Spinal cord (tissue), 10 donors: ENCODE results near the gene ADM5. TPM values are rescaled to one million over a fixed set of nuclear protein-coding genes. Genes with fewer than 3 reads are reported as not detected.

Experiments
- DNase-seq, 6 donors: peaks; one replicate each; pipeline versions ENCODE4 v3.0.0 to v3.0.0-alpha.2; 2013 to 2015; ENCODE audit warnings: low spot score in 6 of 6, low read depth in 4 of 6
- H3K27ac ChIP-seq: one replicate; pipeline ENCODE4 v1.5.1; 2013; ENCODE audit warnings: low read depth, low read length, control low read depth
- H3K27me3 ChIP-seq: one replicate; pipeline ENCODE4 v1.6.1; 2013; ENCODE audit warnings: low read length; ENCODE audit not compliant: control insufficient read depth, insufficient read depth
- H3K36me3 ChIP-seq: one replicate; pipeline ENCODE4 v1.6.1; 2013; ENCODE audit warnings: low read length; ENCODE audit not compliant: control insufficient read depth, insufficient read depth
- H3K4me1 ChIP-seq: one replicate; pipeline ENCODE4 v1.6.1; 2013; ENCODE audit warnings: low read length; ENCODE audit not compliant: control insufficient read depth, insufficient read depth
- H3K4me3 ChIP-seq: one replicate; pipeline ENCODE4 v1.5.1; 2013; ENCODE audit warnings: low read depth, low read length, control low read depth
- H3K9me3 ChIP-seq: one replicate; pipeline ENCODE4 v1.6.1; 2013; ENCODE audit warnings: low read length; ENCODE audit not compliant: control insufficient read depth, insufficient read depth
- WGBS: methylation state at CpG from one replicate; pipeline ENCODE4 v1.1.5; 2013; ENCODE audit warnings: missing lambda C conversion rate; ENCODE audit not compliant: insufficient coverage; 5-methylcytosine and 5-hydroxymethylcytosine counted together
- polyA plus RNA-seq, 2 donors: library from polyadenylated mRNA; unstranded; fragments of 120-200 nt; gene quantifications; one replicate each; pipeline ENCODE4 v1.2.1, GENCODE V29; 2013; ENCODE audit not compliant: insufficient read length in 2 of 2
- total RNA-seq, 2 donors: library from RNA; depleted of rRNA in 1 of 2; stranded (reverse); fragments of 120-200 nt in 1 of 2; fragments of >200 nt in 1 of 2; gene quantifications; one replicate each; pipeline versions ENCODE4 v1.2.3 to v1.2.4, GENCODE V29; 2013 to 2014
- donor health status: healthy.

The ADM5 gene
- total and polyA plus RNA-seq, 4 donors: 0.69 to 3.3 (median 2.0) TPM

DNA sequence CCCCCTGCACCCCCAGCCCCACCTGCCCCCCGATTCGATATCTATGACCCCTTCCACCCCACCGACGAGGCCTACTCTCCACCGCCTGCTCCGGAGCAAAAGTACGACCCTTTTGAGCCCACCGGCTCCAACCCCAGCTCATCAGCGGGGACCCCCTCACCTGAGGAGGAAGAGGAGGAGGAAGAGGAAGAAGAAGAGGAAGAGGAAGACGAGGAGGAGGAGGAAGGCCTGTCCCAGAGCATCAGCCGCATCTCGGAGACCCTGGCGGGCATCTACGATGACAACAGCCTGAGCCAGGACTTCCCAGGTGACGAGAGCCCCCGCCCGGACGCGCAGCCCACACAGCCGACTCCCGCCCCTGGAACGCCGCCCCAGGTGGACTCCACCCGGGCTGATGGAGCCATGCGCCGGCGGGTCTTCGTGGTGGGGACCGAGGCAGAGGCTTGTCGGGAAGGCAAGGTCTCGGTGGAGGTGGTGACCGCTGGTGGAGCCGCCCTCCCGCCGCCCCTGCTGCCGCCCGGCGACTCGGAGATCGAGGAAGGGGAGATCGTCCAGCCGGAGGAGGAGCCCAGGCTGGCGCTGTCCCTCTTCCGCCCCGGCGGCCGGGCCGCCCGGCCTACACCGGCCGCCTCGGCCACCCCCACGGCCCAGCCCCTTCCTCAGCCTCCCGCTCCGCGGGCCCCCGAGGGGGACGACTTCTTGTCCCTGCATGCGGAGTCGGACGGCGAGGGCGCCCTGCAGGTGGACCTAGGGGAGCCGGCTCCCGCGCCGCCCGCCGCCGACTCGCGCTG, 38.2 kb upstream of the ADM5 start:
- Histone ChIP-seq H3K36me3 (peaks cover 91% of the 10 kb centered on the region), H3K4me3 (no peak overlapping the region), H3K9me3 (no peaks in the 10 kb centered on the region), H3K4me1 (no peaks in the 10 kb centered on the region), H3K27ac (no peak overlapping the region), H3K27me3 (no peaks in the 10 kb centered on the region)
- DNase-seq: no peak
- WGBS: 96% methylated on average over 62 of the region's 72 CpGs

DNA sequence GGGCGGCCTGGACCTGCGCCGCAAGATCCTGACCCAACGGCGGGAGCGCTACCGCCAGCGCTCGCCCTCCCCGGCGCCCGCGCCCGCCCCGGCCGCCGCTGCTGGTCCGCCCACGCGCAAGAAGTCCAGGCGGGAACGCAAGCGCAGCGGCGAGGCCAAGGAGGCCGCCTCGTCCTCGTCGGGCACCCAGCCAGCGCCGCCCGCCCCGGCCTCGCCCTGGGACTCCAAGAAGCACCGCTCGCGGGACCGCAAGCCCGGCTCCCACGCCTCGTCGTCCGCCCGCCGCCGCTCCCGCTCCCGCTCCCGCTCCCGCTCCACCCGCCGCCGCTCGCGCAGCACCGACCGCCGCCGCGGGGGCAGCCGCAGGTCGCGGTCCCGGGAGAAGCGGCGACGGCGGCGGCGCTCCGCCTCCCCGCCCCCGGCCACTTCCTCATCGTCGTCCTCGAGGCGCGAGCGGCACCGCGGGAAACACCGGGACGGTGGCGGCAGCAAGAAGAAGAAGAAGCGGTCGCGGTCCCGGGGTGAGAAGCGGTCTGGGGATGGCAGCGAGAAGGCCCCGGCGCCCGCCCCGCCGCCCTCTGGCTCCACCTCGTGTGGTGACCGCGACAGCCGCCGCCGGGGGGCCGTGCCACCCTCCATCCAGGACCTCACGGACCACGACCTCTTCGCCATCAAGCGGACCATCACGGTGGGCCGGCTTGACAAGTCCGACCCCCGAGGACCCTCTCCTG, 37.4 kb upstream of the ADM5 start:
- WGBS: 95% methylated on average over 99 of the region's 110 CpGs
- no peak overlapping the region for H3K4me3 ChIP-seq
- no peak for DNase-seq
- no peak overlapping the region for H3K27ac ChIP-seq
- H3K4me1 ChIP-seq: no peaks in the 10 kb centered on the region
- peaks cover 91% of the 10 kb centered on the region for H3K36me3 ChIP-seq
- no peaks in the 10 kb centered on the region for H3K9me3 ChIP-seq
- no peaks in the 10 kb centered on the region for H3K27me3 ChIP-seq

GRCh38 chr19:49652551-49653465, 36.6 kb upstream of the ADM5 start:
- Histone ChIP-seq H3K27me3 (no peaks in the 10 kb centered on the region), H3K36me3 (peaks cover 91% of the 10 kb centered on the region), H3K27ac (no peak overlapping the region), H3K4me1 (no peaks in the 10 kb centered on the region), H3K9me3 (no peaks in the 10 kb centered on the region), H3K4me3 (no peak overlapping the region)
- DNase-seq: no peak
- 97% methylated on average over 51 of the region's 58 CpGs for WGBS

DNA sequence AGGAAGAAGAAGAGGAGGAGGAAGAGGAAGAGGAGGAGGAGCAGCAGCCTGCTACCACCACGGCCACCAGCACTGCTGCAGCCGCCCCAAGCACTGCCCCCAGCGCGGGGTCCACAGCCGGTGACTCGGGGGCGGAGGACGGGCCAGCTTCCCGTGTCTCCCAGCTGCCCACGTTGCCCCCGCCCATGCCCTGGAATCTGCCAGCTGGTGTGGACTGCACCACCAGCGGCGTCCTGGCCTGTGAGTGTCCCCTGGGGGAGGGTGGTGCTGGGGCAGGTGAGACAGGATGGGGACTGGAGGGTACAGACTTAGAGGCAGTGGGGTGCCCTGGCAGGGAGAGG, 36.0 kb upstream of the ADM5 start:
- Histone ChIP-seq H3K27me3 (no peaks in the 10 kb centered on the region), H3K27ac (no peak overlapping the region), H3K36me3 (peaks cover 92% of the 10 kb centered on the region), H3K4me1 (no peaks in the 10 kb centered on the region), H3K9me3 (no peaks in the 10 kb centered on the region), H3K4me3 (no peak overlapping the region)
- WGBS: 92% methylated on average over 9 of the region's 13 CpGs
- DNase-seq: no peak

DNA sequence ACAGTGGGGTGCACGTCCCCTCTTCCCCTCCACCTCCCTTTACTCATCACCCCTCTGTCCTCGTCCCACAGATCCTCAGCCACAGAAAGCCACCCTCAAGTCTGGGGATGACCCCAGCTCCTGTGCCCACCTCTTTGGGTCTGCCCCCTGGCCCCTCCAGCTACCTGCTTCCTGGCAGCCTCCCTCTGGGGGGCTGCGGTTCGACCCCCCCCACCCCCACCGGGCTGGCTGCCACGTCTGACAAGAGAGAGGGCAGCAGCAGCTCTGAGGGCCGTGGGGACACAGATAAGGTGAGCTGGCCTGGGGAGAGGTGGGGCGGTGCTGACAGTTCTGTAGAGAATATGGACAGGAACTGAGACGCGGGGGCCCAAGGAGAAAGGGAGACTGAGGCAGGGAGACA, 34.8 kb upstream of the ADM5 start:
- WGBS: 93% methylated on average over 10 of the region's 10 CpGs
- H3K27ac ChIP-seq: no peak overlapping the region
- DNase-seq: no peak

GRCh38 chr19:49655570-49656455, 33.6 kb upstream of the ADM5 start:
- Histone ChIP-seq H3K36me3 (peaks cover 95% of the 10 kb centered on the region), H3K4me3 (no peak overlapping the region), H3K27me3 (no peaks in the 10 kb centered on the region), H3K9me3 (no peaks in the 10 kb centered on the region), H3K27ac (no peak overlapping the region), H3K4me1 (no peaks in the 10 kb centered on the region)
- WGBS: 92% methylated on average over 22 of the region's 23 CpGs
- no peak for DNase-seq

More for the DNA sequence above, 34.8 kb upstream of the ADM5 start:
- Histone ChIP-seq H3K4me1 (no peaks in the 10 kb centered on the region), H3K27me3 (no peaks in the 10 kb centered on the region), H3K36me3 (peaks cover 95% of the 10 kb centered on the region), H3K9me3 (no peaks in the 10 kb centered on the region), H3K4me3 (no peak overlapping the region)

GRCh38 chr19:49656456-49657109, 32.8 kb upstream of the ADM5 start:
- Histone ChIP-seq H3K9me3 (no peaks in the 10 kb centered on the region), H3K36me3 (peaks cover 96% of the 10 kb centered on the region), H3K27me3 (no peaks in the 10 kb centered on the region), H3K27ac (no peak overlapping the region), H3K4me3 (no peak overlapping the region), H3K4me1 (no peaks in the 10 kb centered on the region)
- no peak for DNase-seq
- WGBS: 91% methylated on average over 17 of the region's 17 CpGs

DNA sequence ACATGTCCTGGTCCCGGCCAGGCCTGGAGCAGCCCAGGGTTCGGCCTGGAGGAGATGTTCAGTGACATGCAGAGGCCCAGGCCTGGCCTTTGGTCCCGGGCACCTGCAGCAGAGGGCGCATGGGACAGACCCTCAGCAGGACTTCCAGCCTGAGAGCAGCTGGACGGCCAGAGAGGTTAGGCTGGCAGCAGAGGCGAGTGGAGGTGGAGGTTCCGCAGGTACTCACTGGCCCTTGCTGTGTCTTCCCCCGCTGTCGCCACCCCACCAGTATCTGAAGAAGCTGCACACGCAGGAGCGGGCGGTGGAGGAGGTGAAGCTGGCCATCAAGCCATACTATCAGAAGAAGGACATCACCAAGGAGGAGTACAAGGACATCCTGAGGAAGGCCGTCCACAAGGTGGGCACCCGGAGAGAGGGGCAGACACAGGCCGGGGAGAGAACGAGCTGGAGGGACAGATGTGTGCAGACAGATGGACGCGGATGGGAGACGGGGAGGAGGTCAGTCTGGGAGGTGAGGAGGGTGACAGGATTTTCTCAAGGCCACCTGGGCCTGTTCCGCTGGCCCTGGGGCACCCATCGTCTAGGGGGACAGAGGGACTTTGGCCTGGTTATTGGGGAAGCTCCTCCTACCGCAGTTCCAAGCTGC, 31.8 kb upstream of the ADM5 start:
- H3K4me3 ChIP-seq: no peak overlapping the region
- H3K4me1 ChIP-seq: no peaks in the 10 kb centered on the region
- peaks cover 100% of the 10 kb centered on the region for H3K36me3 ChIP-seq
- 94% methylated on average over 22 of the region's 22 CpGs for WGBS
- no peaks in the 10 kb centered on the region for H3K27me3 ChIP-seq
- no peak for DNase-seq
- H3K9me3 ChIP-seq: no peaks in the 10 kb centered on the region
- H3K27ac ChIP-seq: no peak overlapping the region
